Neural cell (in vitro differentiated cells): ENCODE measurements around the gene RUVBL1. TPM values are rescaled to one million over a fixed set of nuclear protein-coding genes. Genes with fewer than 3 reads are reported as not detected.

Experiments used
- H2AFZ ChIP-seq: fragments of 200-600, 300-800 bp; sonication (generic), shearing (Covaris generic); 2 replicates; pipeline ENCODE4 v1.6.0; 2014; ENCODE audit warnings: low read depth, mild to moderate bottlenecking, antibody characterized with exemption, low read length, moderate library complexity
- H3F3A ChIP-seq: fragments of 200-600 bp; shearing (Covaris generic); 2 replicates; pipeline ENCODE4 v1.6.1; 2016; ENCODE audit warnings: mild to moderate bottlenecking, moderate library complexity, mixed read lengths, antibody characterized with exemption, low read length; ENCODE audit not compliant: insufficient read depth, poor library complexity, severe bottlenecking
- H3K27ac ChIP-seq: fragments of 200-600, 300-800 bp; sonication (generic), shearing (Covaris generic); 2 replicates; pipeline ENCODE4 v1.5.1; 2014; ENCODE audit warnings: mild to moderate bottlenecking, low read length, moderate library complexity
- H3K27me3 ChIP-seq: fragments of 300-800, 200-600 bp; sonication (generic), shearing (Covaris generic); 2 replicates; pipeline ENCODE4 v1.6.0; 2014; ENCODE audit warnings: mild to moderate bottlenecking, low read depth, low read length, moderate library complexity; ENCODE audit not compliant: insufficient read depth
- H3K36me3 ChIP-seq: fragments of 300-800, 200-600 bp; sonication (generic), shearing (Covaris generic); 2 replicates; pipeline ENCODE4 v1.5.1; 2014; ENCODE audit warnings: mild to moderate bottlenecking, antibody characterized with exemption, low read length, moderate library complexity; ENCODE audit not compliant: insufficient read depth
- H3K4me2 ChIP-seq: fragments of 300-800, 200-600 bp; sonication (generic), shearing (Covaris generic); 2 replicates; pipeline ENCODE4 v1.6.0; 2014; ENCODE audit warnings: mild to moderate bottlenecking, low read length
- H3K4me3 ChIP-seq: fragments of 300-800, 200-600 bp; sonication (generic), shearing (Covaris generic); 2 replicates; pipeline ENCODE4 v1.5.1; 2014; ENCODE audit warnings: mild to moderate bottlenecking, low read length, moderate library complexity
- H3K79me2 ChIP-seq: fragments of 200-600 bp; shearing (Covaris generic); replicated peaks from 2 replicates; pipeline ENCODE4 v1.6.0; 2014; ENCODE audit warnings: mild to moderate bottlenecking, low read length, moderate library complexity; ENCODE audit not compliant: insufficient read depth
- H3K9ac ChIP-seq: fragments of 300-800, 200-600 bp; sonication (generic), shearing (Covaris generic); 2 replicates; pipeline ENCODE4 v1.6.1; 2016; ENCODE audit warnings: mild to moderate bottlenecking, low read length, mixed read lengths
- H3K9me2 ChIP-seq: fragments of 200-600 bp; shearing (Covaris generic); 2 replicates; pipeline ENCODE4 v1.6.1; 2016; ENCODE audit warnings: mild to moderate bottlenecking, low read length, mixed read lengths; ENCODE audit not compliant: insufficient read depth
- H3K9me3 ChIP-seq: fragments of 200-600, 300-800 bp; sonication (generic), shearing (Covaris generic); 2 replicates; pipeline ENCODE4 v1.6.1; 2016; ENCODE audit warnings: mild to moderate bottlenecking, mixed run types, low read length, moderate library complexity, mixed read lengths
- H4K20me1 ChIP-seq: fragments of 200-600 bp; shearing (Covaris generic); 2 replicates; pipeline ENCODE4 v1.6.1; 2016; ENCODE audit warnings: mild to moderate bottlenecking, mixed run types; ENCODE audit not compliant: insufficient read depth
- EP300 ChIP-seq: fragments of 450-650 bp; conservative IDR thresholded peaks from 2 replicates; pipeline ENCODE4 v1.6.1; 2014; ENCODE audit warnings: antibody characterized with exemption, mild to moderate bottlenecking, moderate library complexity; ENCODE audit not compliant: poor library complexity, severe bottlenecking
- EZH2 ChIP-seq: fragments of 200-600, 300-800 bp; shearing (Covaris generic), sonication (generic); IDR thresholded peaks from 2 replicates; pipeline ENCODE4 v1.6.1; 2014; ENCODE audit warnings: antibody characterized with exemption, low read length, borderline replicate concordance, mild to moderate bottlenecking; ENCODE audit not compliant: insufficient read depth, poor library complexity, severe bottlenecking
- MXI1 ChIP-seq: fragments of 450-650 bp; conservative IDR thresholded peaks from 2 replicates; pipeline ENCODE4 v1.6.1; 2014; ENCODE audit warnings: antibody characterized with exemption, mild to moderate bottlenecking; ENCODE audit not compliant: poor library complexity, severe bottlenecking
- POLR2AphosphoS5 ChIP-seq: IDR thresholded peaks from 2 replicates; pipeline ENCODE4 v1.6.1; 2012
- RAD21 ChIP-seq: fragments of 450-650 bp; conservative IDR thresholded peaks from 2 replicates; pipeline ENCODE4 v1.6.1; 2014; ENCODE audit warnings: antibody characterized with exemption, mild to moderate bottlenecking, moderate library complexity
- SMC3 ChIP-seq: fragments of 450-650 bp; conservative IDR thresholded peaks from 2 replicates; pipeline ENCODE4 v1.6.1; 2014; ENCODE audit warnings: antibody characterized with exemption, mild to moderate bottlenecking, moderate library complexity; ENCODE audit not compliant: poor library complexity
- TAF1 ChIP-seq: IDR thresholded peaks from 2 replicates; pipeline ENCODE4 v1.6.1; 2012; ENCODE audit warnings: low read depth
- polyA plus RNA-seq: library from polyadenylated mRNA; depleted of rRNA; stranded (reverse); fragments of >200 nt; gene quantifications from 2 replicates; pipeline ENCODE4 v1.2.3, GENCODE V29; 2014
- TF ChIP-seq, protein P1 (sequence below): IDR thresholded peaks from 2 replicates; pipeline ENCODE4 v1.6.1; 2012; ENCODE audit warnings: borderline replicate concordance
- TF ChIP-seq, protein P2 (sequence below): fragments of 450-650 bp; IDR thresholded peaks from 2 replicates; pipeline ENCODE4 v1.5.1; 2014; ENCODE audit warnings: antibody characterized with exemption, mild to moderate bottlenecking, moderate library complexity; ENCODE audit not compliant: poor library complexity, severe bottlenecking

RUVBL1 gene
- polyA plus RNA-seq, 1 donor from 2014 or later, result 83.3 TPM

DNA sequence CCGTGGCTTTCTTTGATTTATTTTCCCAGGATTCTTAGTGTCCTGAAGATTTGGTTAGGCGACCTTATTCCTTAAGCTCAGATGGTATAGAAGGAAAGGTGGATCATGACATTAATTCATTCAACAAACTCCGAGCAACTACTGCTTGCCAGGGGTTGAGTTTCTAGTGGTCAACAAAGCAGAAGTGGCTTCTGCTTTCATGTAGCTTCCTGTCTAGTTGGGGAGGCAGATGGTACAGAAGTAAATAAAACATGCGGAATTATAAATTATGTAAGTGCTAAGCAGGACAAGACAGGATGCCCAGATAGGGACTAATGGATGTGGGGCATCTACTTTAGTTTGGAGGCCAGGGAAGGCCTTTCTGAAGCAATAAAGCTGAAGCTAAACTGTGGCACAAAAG, 45.2 kb upstream of the RUVBL1 start:
- H3K4me3 ChIP-seq, result no peak overlapping the region
- H3K4me2 ChIP-seq, result no peak overlapping the region
- no peak overlapping the region for H2AFZ ChIP-seq
- TF ChIP-seq, protein P1, sequence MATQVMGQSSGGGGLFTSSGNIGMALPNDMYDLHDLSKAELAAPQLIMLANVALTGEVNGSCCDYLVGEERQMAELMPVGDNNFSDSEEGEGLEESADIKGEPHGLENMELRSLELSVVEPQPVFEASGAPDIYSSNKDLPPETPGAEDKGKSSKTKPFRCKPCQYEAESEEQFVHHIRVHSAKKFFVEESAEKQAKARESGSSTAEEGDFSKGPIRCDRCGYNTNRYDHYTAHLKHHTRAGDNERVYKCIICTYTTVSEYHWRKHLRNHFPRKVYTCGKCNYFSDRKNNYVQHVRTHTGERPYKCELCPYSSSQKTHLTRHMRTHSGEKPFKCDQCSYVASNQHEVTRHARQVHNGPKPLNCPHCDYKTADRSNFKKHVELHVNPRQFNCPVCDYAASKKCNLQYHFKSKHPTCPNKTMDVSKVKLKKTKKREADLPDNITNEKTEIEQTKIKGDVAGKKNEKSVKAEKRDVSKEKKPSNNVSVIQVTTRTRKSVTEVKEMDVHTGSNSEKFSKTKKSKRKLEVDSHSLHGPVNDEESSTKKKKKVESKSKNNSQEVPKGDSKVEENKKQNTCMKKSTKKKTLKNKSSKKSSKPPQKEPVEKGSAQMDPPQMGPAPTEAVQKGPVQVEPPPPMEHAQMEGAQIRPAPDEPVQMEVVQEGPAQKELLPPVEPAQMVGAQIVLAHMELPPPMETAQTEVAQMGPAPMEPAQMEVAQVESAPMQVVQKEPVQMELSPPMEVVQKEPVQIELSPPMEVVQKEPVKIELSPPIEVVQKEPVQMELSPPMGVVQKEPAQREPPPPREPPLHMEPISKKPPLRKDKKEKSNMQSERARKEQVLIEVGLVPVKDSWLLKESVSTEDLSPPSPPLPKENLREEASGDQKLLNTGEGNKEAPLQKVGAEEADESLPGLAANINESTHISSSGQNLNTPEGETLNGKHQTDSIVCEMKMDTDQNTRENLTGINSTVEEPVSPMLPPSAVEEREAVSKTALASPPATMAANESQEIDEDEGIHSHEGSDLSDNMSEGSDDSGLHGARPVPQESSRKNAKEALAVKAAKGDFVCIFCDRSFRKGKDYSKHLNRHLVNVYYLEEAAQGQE, result no peak
- TF ChIP-seq EP300 (no peak), TAF1 (no peak), RAD21 (no peak), MXI1 (no peak), SMC3 (no peak), EZH2 (no peak), POLR2AphosphoS5 (no peak)
- TF ChIP-seq, protein P2, sequence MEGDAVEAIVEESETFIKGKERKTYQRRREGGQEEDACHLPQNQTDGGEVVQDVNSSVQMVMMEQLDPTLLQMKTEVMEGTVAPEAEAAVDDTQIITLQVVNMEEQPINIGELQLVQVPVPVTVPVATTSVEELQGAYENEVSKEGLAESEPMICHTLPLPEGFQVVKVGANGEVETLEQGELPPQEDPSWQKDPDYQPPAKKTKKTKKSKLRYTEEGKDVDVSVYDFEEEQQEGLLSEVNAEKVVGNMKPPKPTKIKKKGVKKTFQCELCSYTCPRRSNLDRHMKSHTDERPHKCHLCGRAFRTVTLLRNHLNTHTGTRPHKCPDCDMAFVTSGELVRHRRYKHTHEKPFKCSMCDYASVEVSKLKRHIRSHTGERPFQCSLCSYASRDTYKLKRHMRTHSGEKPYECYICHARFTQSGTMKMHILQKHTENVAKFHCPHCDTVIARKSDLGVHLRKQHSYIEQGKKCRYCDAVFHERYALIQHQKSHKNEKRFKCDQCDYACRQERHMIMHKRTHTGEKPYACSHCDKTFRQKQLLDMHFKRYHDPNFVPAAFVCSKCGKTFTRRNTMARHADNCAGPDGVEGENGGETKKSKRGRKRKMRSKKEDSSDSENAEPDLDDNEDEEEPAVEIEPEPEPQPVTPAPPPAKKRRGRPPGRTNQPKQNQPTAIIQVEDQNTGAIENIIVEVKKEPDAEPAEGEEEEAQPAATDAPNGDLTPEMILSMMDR, result no peak
- no peaks in the 10 kb centered on the region for H3K27me3 ChIP-seq
- no peaks in the 10 kb centered on the region for H3K9me3 ChIP-seq
- H3F3A ChIP-seq, result no peaks in the 10 kb centered on the region
- no peaks in the 10 kb centered on the region for H3K36me3 ChIP-seq
- no peaks in the 10 kb centered on the region for H3K9me2 ChIP-seq
- no peak overlapping the region for H3K9ac ChIP-seq
- no peak overlapping the region for H3K27ac ChIP-seq
- no peaks in the 10 kb centered on the region for H4K20me1 ChIP-seq
- no peaks in the 10 kb centered on the region for H3K79me2 ChIP-seq

DNA sequence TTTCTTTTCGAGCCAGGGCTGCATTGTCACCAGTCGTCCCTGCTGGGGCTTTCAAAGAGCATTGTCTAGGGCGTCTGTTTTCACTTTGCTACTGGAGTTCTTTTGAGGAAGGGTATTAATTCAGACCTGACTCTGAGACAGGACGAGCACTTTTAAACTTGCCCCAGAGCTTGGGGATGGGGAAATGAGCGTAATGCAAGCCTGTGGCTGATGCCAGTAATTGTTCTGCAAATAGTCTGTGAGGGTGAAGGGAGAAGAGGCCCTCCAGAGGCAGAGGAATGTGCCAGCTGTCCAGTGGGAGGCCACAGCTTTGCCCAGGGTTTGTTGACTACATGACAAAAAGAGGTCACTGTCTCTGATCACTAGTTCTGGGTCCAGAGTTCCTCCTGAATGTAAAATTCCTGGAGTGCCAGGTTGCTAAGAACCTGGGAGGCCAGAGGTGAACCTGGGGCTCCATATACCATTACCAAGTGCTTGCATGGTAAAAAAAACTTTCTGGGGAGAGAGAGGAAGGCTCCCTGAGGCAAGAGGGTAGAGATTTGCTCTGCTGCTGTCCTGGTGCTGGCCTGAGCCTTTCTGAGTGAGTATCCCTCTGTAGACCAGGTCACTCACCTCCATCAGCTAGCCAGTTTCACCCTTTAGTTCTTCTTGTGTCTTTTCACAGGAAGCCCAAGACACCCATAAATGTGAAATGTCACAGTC, 44.5 kb upstream of the RUVBL1 start:
- H3K9ac ChIP-seq, result no peak overlapping the region
- TF ChIP-seq, protein P2, result no peak
- no peak for TF ChIP-seq RAD21
- TF ChIP-seq MXI1, result no peak
- TF ChIP-seq, protein P1, result no peak
- no peak for TF ChIP-seq EP300
- TF ChIP-seq TAF1, result no peak
- TF ChIP-seq POLR2AphosphoS5, result no peak
- TF ChIP-seq SMC3, result no peak
- no peak for TF ChIP-seq EZH2
- H3K36me3 ChIP-seq, result no peaks in the 10 kb centered on the region
- H3K4me2 ChIP-seq, result no peak overlapping the region
- H3F3A ChIP-seq, result no peaks in the 10 kb centered on the region
- H3K79me2 ChIP-seq, result no peaks in the 10 kb centered on the region
- H3K9me2 ChIP-seq, result no peaks in the 10 kb centered on the region
- no peak overlapping the region for H2AFZ ChIP-seq
- no peaks in the 10 kb centered on the region for H3K27me3 ChIP-seq
- H4K20me1 ChIP-seq, result no peaks in the 10 kb centered on the region
- H3K9me3 ChIP-seq, result no peaks in the 10 kb centered on the region
- H3K27ac ChIP-seq, result no peak overlapping the region
- H3K4me3 ChIP-seq, result no peak overlapping the region
